GM23338 (cell line): ENCODE measurements around the gene BTN1A1. TPM values are rescaled to one million over a fixed set of nuclear protein-coding genes. Genes with fewer than 3 reads are reported as not detected.
A peak's percentile ranks its signal among the peaks of the same experiment; 100 is the strongest.
"Not testable (repeated sequence)": the region's sequence is repeated elsewhere in the genome, so short reads cannot be mapped to it uniquely, and the experiment has no call there.

Source experiments
- ATAC-seq: fragments of 200-7000 bp; cut with Tn5 transposase; 3 replicates; pipeline ENCODE4 v1.9.1; 2020
- DNase-seq: peaks from one replicate; pipeline ENCODE4 v3.0.0-alpha.2; 2015; ENCODE audit warnings: low spot score
- H2AFZ ChIP-seq: fragments of 200-600 bp; sonication (generic); 2 replicates; pipeline ENCODE4 v1.8.0; 2016; ENCODE audit warnings: antibody characterized with exemption, mild to moderate bottlenecking, moderate library complexity
- H3F3A ChIP-seq: fragments of 200-600 bp; sonication (generic); replicated peaks from 2 replicates; pipeline ENCODE4 v1.8.0; 2017; ENCODE audit warnings: antibody characterized with exemption, mixed run types, low read depth
- H3K27ac ChIP-seq: fragments of 200-600 bp; sonication (generic); 2 replicates; pipeline ENCODE4 v1.6.1; 2016; ENCODE audit warnings: low read depth
- H3K27me3 ChIP-seq: fragments of 200-600 bp; sonication (generic); 2 replicates; pipeline ENCODE4 v1.8.0; 2016; ENCODE audit warnings: mild to moderate bottlenecking, mixed run types, moderate library complexity; ENCODE audit not compliant: insufficient read depth
- H3K36me3 ChIP-seq: fragments of 200-600 bp; sonication (generic); 2 replicates; pipeline ENCODE4 v1.8.0; 2016; ENCODE audit warnings: mild to moderate bottlenecking; ENCODE audit not compliant: insufficient read depth
- H3K4me1 ChIP-seq: fragments of 200-600 bp; sonication (generic); 2 replicates; pipeline ENCODE4 v1.8.0; 2016; ENCODE audit warnings: mild to moderate bottlenecking, moderate library complexity; ENCODE audit not compliant: insufficient read depth
- H3K4me2 ChIP-seq: fragments of 200-600 bp; sonication (generic); 2 replicates; pipeline ENCODE4 v1.7.1; 2017; ENCODE audit warnings: mixed run types
- H3K4me3 ChIP-seq: fragments of 200-600 bp; sonication (generic); 2 replicates; pipeline ENCODE4 v1.6.1; 2016; ENCODE audit warnings: mixed run types
- H3K79me2 ChIP-seq: fragments of 200-600 bp; sonication (generic); replicated peaks from 2 replicates; pipeline ENCODE4 v1.8.0; 2017; ENCODE audit warnings: mild to moderate bottlenecking; ENCODE audit not compliant: insufficient read depth
- H3K9me2 ChIP-seq: fragments of 200-600 bp; sonication (generic); 2 replicates; pipeline ENCODE4 v1.8.0; 2017; ENCODE audit not compliant: insufficient read depth
- H4K20me1 ChIP-seq: fragments of 200-600 bp; sonication (generic); replicated peaks from 2 replicates; pipeline ENCODE4 v1.8.0; 2017; ENCODE audit warnings: mild to moderate bottlenecking; ENCODE audit not compliant: insufficient read depth
- H3K27ac Mint-ChIP-seq: 2 replicates; pipeline ENCODE4 v1.8.0; 2020; ENCODE audit warnings: inconsistent platforms, mild to moderate bottlenecking, moderate library complexity, mixed read lengths
- H3K27me3 Mint-ChIP-seq: 3 replicates; pipeline ENCODE4 v1.8.0; 2022; ENCODE audit warnings: low read depth, mild to moderate bottlenecking, moderate library complexity, mixed read lengths, inconsistent platforms; ENCODE audit not compliant: insufficient read depth, poor library complexity
- H3K36me3 Mint-ChIP-seq: 3 replicates; pipeline ENCODE4 v1.8.0; 2021; ENCODE audit warnings: low read depth, mild to moderate bottlenecking, inconsistent platforms, moderate library complexity, mixed read lengths
- H3K4me1 Mint-ChIP-seq: 3 replicates; pipeline ENCODE4 v1.8.0; 2020; ENCODE audit warnings: mild to moderate bottlenecking, inconsistent platforms, mixed read lengths
- H3K4me3 Mint-ChIP-seq: 3 replicates; pipeline ENCODE4 v1.8.0; 2021; ENCODE audit warnings: moderate library complexity, mild to moderate bottlenecking, inconsistent platforms, mixed read lengths
- H3K9me3 Mint-ChIP-seq: 3 replicates; pipeline ENCODE4 v1.8.0; 2020; ENCODE audit warnings: moderate library complexity, mild to moderate bottlenecking, inconsistent platforms, mixed read lengths
- CREB1 ChIP-seq: fragments of 250-450 bp; sonication (Bioruptor Pico); IDR thresholded peaks from 2 replicates; pipeline ENCODE4 v1.5.0; 2020; ENCODE audit warnings: low read depth, mild to moderate bottlenecking, moderate library complexity
- JUNB ChIP-seq: IDR thresholded peaks from one replicate; pipeline ENCODE4 v1.6.1; 2016; ENCODE audit warnings: antibody characterized with exemption; ENCODE audit not compliant: unreplicated experiment
- NANOG ChIP-seq: IDR thresholded peaks from 2 replicates; pipeline ENCODE4 v1.6.1; 2016; ENCODE audit warnings: antibody characterized with exemption, borderline replicate concordance
- STAT1 ChIP-seq: IDR thresholded peaks from one replicate; pipeline ENCODE4 v1.6.1; 2016; ENCODE audit warnings: antibody characterized with exemption; ENCODE audit not compliant: unreplicated experiment
- ZNF331 ChIP-seq: fragments of 250-450 bp; sonication (Bioruptor Pico); IDR thresholded peaks from 2 replicates; pipeline ENCODE4 v1.5.0; 2020; ENCODE audit warnings: low read depth, mild to moderate bottlenecking, moderate library complexity
- polyA plus RNA-seq: library from polyadenylated mRNA; unstranded; fragments of >200 nt; fragmentation: Nextera tagmentation; extraction: Ambion mirVana; gene quantifications from 2 replicates; pipeline ENCODE4 v1.2.1, GENCODE V29; 2016
- total RNA-seq: library from RNA; depleted of rRNA; stranded (reverse); fragments of >200 nt; shearing (Covaris generic); gene quantifications from 2 replicates; pipeline ENCODE4 v1.2.3, GENCODE V29; 2014
- TF ChIP-seq, protein P1 (sequence below): IDR thresholded peaks from one replicate; pipeline ENCODE4 v1.6.1; 2018; ENCODE audit warnings: antibody characterized with exemption; ENCODE audit not compliant: unreplicated experiment
- TF ChIP-seq, protein P2 (sequence below): IDR thresholded peaks from 2 replicates; pipeline ENCODE4 v1.6.1; 2016; ENCODE audit warnings: antibody characterized with exemption
- TF ChIP-seq, protein P3 (sequence below), 2 experiments: fragments of 200-600 bp in 1 of 2; sonication (generic) in 1 of 2; conservative IDR thresholded peaks; 2 replicates each; pipeline versions ENCODE4 v1.5.1 to v1.6.1; 2016 to 2017; ENCODE audit warnings: antibody characterized with exemption in 2 of 2, low read depth in 2 of 2, mild to moderate bottlenecking in 2 of 2, moderate library complexity in 1 of 2

BTN1A1 gene
- total and polyA plus RNA-seq, 2 experiments from 2014 or later, result 0.13 to 0.38 TPM

DNA sequence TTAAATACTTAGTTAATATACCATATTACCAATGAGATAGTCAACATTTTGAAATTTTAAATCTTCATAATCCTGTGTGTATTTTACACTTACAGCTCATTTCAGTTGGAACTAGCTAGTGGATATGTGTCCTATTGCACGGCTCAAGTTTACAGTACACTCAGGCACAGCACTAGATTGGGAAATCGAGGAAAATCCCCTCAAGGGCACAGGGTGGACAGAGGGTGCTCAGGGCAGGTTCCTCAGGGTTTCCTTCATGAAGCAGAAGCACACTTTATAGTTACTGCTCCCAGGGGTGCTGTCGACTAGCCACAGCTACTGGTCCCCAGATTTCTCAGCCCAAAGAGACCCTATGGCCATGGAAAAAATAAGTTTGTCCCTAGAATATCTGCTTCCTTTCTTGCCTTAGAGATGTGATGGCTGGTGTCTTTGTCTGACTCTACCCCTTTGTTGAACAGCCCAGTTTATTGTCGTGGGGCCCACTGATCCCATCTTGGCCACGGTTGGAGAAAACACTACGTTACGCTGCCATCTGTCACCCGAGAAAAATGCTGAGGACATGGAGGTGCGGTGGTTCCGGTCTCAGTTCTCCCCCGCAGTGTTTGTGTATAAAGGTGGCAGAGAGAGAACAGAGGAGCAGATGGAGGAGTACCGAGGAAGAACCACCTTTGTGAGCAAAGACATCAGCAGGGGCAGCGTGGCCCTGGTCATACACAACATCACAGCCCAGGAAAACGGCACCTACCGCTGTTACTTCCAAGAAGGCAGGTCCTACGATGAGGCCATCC lies 40.9 kb upstream of the BTN1A1 start:
- no peaks in the 10 kb centered on the region for H3K9me2 ChIP-seq
- H3K4me3 ChIP-seq, result peak overlapping the region; percentile 63; the same call in 1 of the 2 replicates
- H4K20me1 ChIP-seq, result peaks cover 6% of the 10 kb centered on the region; the same call in 1 of the 2 replicates
- no peak overlapping the region for H3K27ac ChIP-seq
- DNase-seq, result no peak
- H3K4me2 ChIP-seq, result no peak overlapping the region
- H3K27ac Mint-ChIP-seq, result no peak overlapping the region
- peaks cover 4% of the 10 kb centered on the region for H3K27me3 Mint-ChIP-seq
- peaks cover 16% of the 10 kb centered on the region for H3K4me1 Mint-ChIP-seq
- H3K4me3 Mint-ChIP-seq, result peak overlapping the region; percentile 49; the same call in 2 of the 3 replicates
- H3K27me3 ChIP-seq, result no peaks in the 10 kb centered on the region
- peaks cover 12% of the 10 kb centered on the region for H3K36me3 ChIP-seq
- H2AFZ ChIP-seq, result no peak overlapping the region
- no peaks in the 10 kb centered on the region for H3K9me3 Mint-ChIP-seq
- H3K36me3 Mint-ChIP-seq, result peaks cover 38% of the 10 kb centered on the region
- H3K4me1 ChIP-seq, result no peaks in the 10 kb centered on the region; the same call in none of the 2 replicates
- ATAC-seq, result no peak
- H3F3A ChIP-seq, result no peaks in the 10 kb centered on the region
- H3K79me2 ChIP-seq, result peaks cover 14% of the 10 kb centered on the region
- TF ChIP-seq, protein P1, sequence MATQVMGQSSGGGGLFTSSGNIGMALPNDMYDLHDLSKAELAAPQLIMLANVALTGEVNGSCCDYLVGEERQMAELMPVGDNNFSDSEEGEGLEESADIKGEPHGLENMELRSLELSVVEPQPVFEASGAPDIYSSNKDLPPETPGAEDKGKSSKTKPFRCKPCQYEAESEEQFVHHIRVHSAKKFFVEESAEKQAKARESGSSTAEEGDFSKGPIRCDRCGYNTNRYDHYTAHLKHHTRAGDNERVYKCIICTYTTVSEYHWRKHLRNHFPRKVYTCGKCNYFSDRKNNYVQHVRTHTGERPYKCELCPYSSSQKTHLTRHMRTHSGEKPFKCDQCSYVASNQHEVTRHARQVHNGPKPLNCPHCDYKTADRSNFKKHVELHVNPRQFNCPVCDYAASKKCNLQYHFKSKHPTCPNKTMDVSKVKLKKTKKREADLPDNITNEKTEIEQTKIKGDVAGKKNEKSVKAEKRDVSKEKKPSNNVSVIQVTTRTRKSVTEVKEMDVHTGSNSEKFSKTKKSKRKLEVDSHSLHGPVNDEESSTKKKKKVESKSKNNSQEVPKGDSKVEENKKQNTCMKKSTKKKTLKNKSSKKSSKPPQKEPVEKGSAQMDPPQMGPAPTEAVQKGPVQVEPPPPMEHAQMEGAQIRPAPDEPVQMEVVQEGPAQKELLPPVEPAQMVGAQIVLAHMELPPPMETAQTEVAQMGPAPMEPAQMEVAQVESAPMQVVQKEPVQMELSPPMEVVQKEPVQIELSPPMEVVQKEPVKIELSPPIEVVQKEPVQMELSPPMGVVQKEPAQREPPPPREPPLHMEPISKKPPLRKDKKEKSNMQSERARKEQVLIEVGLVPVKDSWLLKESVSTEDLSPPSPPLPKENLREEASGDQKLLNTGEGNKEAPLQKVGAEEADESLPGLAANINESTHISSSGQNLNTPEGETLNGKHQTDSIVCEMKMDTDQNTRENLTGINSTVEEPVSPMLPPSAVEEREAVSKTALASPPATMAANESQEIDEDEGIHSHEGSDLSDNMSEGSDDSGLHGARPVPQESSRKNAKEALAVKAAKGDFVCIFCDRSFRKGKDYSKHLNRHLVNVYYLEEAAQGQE, result no peak

DNA sequence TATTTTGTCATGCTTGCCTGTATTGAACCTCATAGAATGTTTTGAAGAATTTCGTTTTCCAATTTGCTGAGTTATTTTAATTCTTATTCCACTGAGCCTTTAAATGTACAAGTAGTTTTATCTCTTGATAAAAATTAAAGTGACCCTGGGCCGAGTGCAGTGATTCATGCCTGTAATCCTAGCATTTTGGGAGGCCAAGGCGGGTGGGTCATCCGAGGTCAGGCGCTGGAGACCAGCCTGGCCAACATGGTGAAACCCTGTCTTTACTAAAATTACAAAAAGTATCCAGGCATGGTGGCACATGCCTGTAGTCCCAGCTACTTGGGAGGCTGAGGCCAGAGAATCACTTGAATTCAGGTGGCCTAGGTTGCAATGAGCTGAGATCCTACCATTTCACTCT lies 38.8 kb upstream of the BTN1A1 start:
- peaks cover 16% of the 10 kb centered on the region for H3K4me1 Mint-ChIP-seq
- H3K4me1 ChIP-seq, H3K27ac Mint-ChIP-seq, H3K9me2 ChIP-seq, H4K20me1 ChIP-seq, H2AFZ ChIP-seq, H3K27me3 ChIP-seq, H3F3A ChIP-seq, H3K27me3 Mint-ChIP-seq, ATAC-seq, H3K9me3 Mint-ChIP-seq, H3K4me2 ChIP-seq, H3K4me3 ChIP-seq, DNase-seq, H3K27ac ChIP-seq, H3K4me3 Mint-ChIP-seq: not testable (repeated sequence)
- H3K36me3 Mint-ChIP-seq, result peaks cover 59% of the 10 kb centered on the region
- Histone ChIP-seq H3K79me2 (peaks cover 14% of the 10 kb centered on the region), H3K36me3 (peaks cover 20% of the 10 kb centered on the region)

DNA sequence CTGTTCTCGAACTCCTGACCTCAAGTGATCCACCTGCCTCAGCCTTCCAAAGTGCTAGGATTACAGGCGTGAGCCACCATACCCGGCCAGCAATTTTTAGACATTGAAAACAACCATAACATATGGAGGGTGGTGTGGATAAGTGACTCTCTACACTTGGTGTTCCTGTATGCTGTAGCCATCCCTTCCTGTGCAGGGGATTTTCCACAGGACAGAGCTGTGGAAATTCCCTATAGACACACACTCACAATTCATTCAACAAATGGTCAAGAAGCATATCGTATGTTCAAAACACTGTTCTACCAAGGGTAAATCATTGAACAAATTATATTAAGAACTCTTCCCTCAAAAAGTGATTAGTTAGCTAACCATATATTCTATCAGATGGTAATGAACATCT lies 36.1 kb upstream of the BTN1A1 start:
- no peaks in the 10 kb centered on the region for H3K27me3 ChIP-seq
- peaks cover 20% of the 10 kb centered on the region for H3K36me3 ChIP-seq
- H3K4me1 Mint-ChIP-seq, result peaks cover 2% of the 10 kb centered on the region
- H3F3A ChIP-seq, result no peaks in the 10 kb centered on the region
- H3K4me2 ChIP-seq, result no peak overlapping the region
- peaks cover 85% of the 10 kb centered on the region for H3K36me3 Mint-ChIP-seq
- no peak overlapping the region for H3K4me3 ChIP-seq
- H2AFZ ChIP-seq, result no peak overlapping the region
- no peaks in the 10 kb centered on the region for H3K4me1 ChIP-seq
- no peaks in the 10 kb centered on the region for H3K9me3 Mint-ChIP-seq
- peaks cover 7% of the 10 kb centered on the region for H3K79me2 ChIP-seq
- H3K4me3 Mint-ChIP-seq, result no peak overlapping the region
- H4K20me1 ChIP-seq, result 0 out of 2 replicates have a peak, but pooled peaks cover 7% of the 10 kb centered on the region
- H3K9me2 ChIP-seq, result no peaks in the 10 kb centered on the region
- DNase-seq (no peak), ATAC-seq (no peak)
- peaks cover 2% of the 10 kb centered on the region for H3K27me3 Mint-ChIP-seq
- H3K27ac Mint-ChIP-seq, result no peak overlapping the region
- no peak overlapping the region for H3K27ac ChIP-seq
- TF ChIP-seq CREB1 (CRISPR knock-in tag) (no peak), ZNF331 (CRISPR knock-in tag) (no peak), NANOG (no peak), JUNB (no peak), STAT1 (no peak)
- TF ChIP-seq, protein P2, sequence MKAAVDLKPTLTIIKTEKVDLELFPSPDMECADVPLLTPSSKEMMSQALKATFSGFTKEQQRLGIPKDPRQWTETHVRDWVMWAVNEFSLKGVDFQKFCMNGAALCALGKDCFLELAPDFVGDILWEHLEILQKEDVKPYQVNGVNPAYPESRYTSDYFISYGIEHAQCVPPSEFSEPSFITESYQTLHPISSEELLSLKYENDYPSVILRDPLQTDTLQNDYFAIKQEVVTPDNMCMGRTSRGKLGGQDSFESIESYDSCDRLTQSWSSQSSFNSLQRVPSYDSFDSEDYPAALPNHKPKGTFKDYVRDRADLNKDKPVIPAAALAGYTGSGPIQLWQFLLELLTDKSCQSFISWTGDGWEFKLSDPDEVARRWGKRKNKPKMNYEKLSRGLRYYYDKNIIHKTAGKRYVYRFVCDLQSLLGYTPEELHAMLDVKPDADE, result no peak
- TF ChIP-seq, protein P3, sequence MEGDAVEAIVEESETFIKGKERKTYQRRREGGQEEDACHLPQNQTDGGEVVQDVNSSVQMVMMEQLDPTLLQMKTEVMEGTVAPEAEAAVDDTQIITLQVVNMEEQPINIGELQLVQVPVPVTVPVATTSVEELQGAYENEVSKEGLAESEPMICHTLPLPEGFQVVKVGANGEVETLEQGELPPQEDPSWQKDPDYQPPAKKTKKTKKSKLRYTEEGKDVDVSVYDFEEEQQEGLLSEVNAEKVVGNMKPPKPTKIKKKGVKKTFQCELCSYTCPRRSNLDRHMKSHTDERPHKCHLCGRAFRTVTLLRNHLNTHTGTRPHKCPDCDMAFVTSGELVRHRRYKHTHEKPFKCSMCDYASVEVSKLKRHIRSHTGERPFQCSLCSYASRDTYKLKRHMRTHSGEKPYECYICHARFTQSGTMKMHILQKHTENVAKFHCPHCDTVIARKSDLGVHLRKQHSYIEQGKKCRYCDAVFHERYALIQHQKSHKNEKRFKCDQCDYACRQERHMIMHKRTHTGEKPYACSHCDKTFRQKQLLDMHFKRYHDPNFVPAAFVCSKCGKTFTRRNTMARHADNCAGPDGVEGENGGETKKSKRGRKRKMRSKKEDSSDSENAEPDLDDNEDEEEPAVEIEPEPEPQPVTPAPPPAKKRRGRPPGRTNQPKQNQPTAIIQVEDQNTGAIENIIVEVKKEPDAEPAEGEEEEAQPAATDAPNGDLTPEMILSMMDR (conservative IDR thresholded peaks at IDR 0.05; ENCODE audit: low read depth in 2 of 2), result no peak
